Body of pancreas (tissue), 4 donors: Measurements from ENCODE around the gene NEUROD4. TPM values are rescaled to one million over a fixed set of nuclear protein-coding genes. Genes with fewer than 3 reads are reported as not detected.

Source experiments
- ATAC-seq: fragments of 150-250 bp; one replicate; pipeline ENCODE4 v1.9.1; 2016
- DNase-seq, 4 donors: peaks; one replicate each; pipeline ENCODE4 v3.0.0-alpha.2; 2019
- H3K27ac ChIP-seq, 4 donors: fragments of 200-600 bp; sonication (generic); 1 replicate in 3 of 4; 2 replicates in 1 of 4; pipeline versions ENCODE4 v1.5.1 to v1.6.1; 2016 to 2019; ENCODE audit warnings: mild to moderate bottlenecking in 1 of 4, mixed read lengths in 1 of 4, moderate library complexity in 1 of 4
- H3K27me3 ChIP-seq, 2 donors: fragments of 200-600 bp; sonication (generic); one replicate each; pipeline ENCODE4 v1.6.0; 2016; ENCODE audit warnings: mild to moderate bottlenecking in 1 of 2
- H3K36me3 ChIP-seq, 2 donors: fragments of 200-600 bp; sonication (generic); replicated peaks in 1 of 2; 2 replicates each; pipeline ENCODE4 v1.5.1; 2016; ENCODE audit warnings: low read depth in 2 of 2; ENCODE audit not compliant: insufficient read depth in 1 of 2
- H3K4me1 ChIP-seq: fragments of 200-600 bp; sonication (generic); one replicate; pipeline ENCODE4 v1.6.0; 2016
- H3K4me3 ChIP-seq, 2 donors: fragments of 200-600 bp; sonication (generic); 1 replicate in 1 of 2; 2 replicates in 1 of 2; pipeline ENCODE4 v1.5.1; 2016 to 2019
- H3K9me3 ChIP-seq, 3 donors: fragments of 200-600 bp; sonication (generic); 1 replicate in 2 of 3; 2 replicates in 1 of 3; pipeline ENCODE4 v1.5.1; 2016
- POLR2A ChIP-seq, 3 donors: fragments of 450-650 bp; IDR thresholded peaks; one replicate each; pipeline ENCODE4 v1.6.1; 2016; ENCODE audit warnings: antibody characterized with exemption in 3 of 3, mild to moderate bottlenecking in 2 of 3
- WGBS, 2 donors: methylation state at CpG; one replicate each; pipeline ENCODE4 v1.1.5; 2017; 5-methylcytosine and 5-hydroxymethylcytosine counted together
- intact Hi-C: fragments of 100-400 bp; cut with DNase I; formaldehyde crosslinking; loops from one replicate; pipeline ENCODE4 v1.15.1; 2023
- total RNA-seq, 2 donors: library from RNA; depleted of rRNA; stranded (reverse); fragments of >200 nt; gene quantifications; one replicate each; pipeline ENCODE4 v1.1.0, GENCODE V29; 2016
- TF ChIP-seq, protein P1 (sequence below), 7 experiments: fragments of 450-650 bp in 4 of 7; fragments of 200-600 bp in 3 of 7; sonication (generic) in 3 of 7; IDR thresholded peaks; one replicate each; pipeline ENCODE4 v1.5.1; 2016 to 2019; ENCODE audit warnings: antibody characterized with exemption in 7 of 7

Gene NEUROD4
- total RNA-seq, 2 donors from 2014 or later, result not detected

- Histone ChIP-seq H3K9me3 (no peaks in the 10 kb centered on the region), H3K4me1 (no peaks in the 10 kb centered on the region), H3K27me3 (peaks cover 0 to under 1% of the 10 kb centered on the region in 2 donors), H3K36me3 (no peaks in the 10 kb centered on the region), H3K4me3 (no peak overlapping the region), H3K27ac (no peak overlapping the region)
- ATAC-seq (no peak), DNase-seq (peak; percentile 54 to 74 (median 61))
- intact Hi-C loops, result loop anchor here (2.0 kb wide), 1 partner anchor 77 kb away; no protein-coding TSS in a partner anchor
- 39 to 77% methylated on average over 1 to 3 of the region's 3 CpGs for WGBS, 2 donors
- TF ChIP-seq, protein P1, sequence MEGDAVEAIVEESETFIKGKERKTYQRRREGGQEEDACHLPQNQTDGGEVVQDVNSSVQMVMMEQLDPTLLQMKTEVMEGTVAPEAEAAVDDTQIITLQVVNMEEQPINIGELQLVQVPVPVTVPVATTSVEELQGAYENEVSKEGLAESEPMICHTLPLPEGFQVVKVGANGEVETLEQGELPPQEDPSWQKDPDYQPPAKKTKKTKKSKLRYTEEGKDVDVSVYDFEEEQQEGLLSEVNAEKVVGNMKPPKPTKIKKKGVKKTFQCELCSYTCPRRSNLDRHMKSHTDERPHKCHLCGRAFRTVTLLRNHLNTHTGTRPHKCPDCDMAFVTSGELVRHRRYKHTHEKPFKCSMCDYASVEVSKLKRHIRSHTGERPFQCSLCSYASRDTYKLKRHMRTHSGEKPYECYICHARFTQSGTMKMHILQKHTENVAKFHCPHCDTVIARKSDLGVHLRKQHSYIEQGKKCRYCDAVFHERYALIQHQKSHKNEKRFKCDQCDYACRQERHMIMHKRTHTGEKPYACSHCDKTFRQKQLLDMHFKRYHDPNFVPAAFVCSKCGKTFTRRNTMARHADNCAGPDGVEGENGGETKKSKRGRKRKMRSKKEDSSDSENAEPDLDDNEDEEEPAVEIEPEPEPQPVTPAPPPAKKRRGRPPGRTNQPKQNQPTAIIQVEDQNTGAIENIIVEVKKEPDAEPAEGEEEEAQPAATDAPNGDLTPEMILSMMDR (IDR thresholded peaks at IDR 0.05), result peak; percentile 7 to 38 (median 32)
- TF ChIP-seq POLR2A (IDR thresholded peaks at IDR 0.05), result no peak
Observed at GRCh38 chr12:55072083-55072482, 52.3 kb downstream of the NEUROD4 start.

DNA sequence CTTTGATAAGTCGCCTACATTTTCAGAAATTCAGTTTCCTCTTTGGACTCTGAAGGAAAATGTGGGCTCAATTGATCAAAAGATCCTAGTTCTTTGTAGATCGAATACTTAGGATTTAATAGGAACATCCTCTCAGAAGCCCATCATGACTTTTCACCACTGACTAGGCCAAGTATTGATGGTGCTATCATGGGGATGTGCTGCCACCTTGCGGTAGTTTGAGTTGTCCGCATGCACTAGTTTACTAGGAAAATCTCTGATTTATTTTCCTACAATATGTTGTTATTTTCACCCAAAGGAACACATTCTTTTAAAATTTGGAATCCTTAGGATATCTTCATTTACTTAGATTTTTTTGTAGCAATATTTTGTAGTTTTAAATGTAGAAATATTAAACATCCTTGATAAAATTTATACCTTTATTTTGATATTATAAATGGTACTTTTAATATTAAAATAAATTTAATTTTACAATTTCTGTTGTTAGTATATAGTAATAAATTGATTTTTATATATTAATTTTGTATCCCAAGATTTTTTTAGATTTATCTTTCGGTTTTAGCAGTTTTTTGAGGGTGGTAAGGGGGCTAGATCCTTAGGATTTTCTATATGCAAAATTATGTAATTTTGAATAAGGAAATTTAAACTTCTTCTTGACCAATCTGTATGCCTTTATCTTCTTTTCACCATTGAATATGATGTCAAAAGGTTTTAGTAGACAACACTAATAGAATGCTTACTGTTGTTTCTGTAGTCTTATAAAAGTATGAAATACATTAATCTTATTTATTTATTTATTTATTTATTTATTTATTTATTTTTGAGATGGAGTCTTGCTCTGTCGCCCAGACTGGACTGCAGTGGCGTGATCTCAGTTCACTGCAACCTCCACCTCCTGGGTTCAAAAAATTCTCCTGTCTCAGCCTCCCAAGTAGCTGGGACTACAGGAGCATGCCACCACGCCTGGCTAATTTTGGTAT, 53.6 kb downstream of the NEUROD4 start:
- Histone ChIP-seq H3K36me3 (no peaks in the 10 kb centered on the region), H3K27ac (no peak overlapping the region), H3K4me1 (no peaks in the 10 kb centered on the region), H3K9me3 (no peaks in the 10 kb centered on the region), H3K4me3 (no peak overlapping the region), H3K27me3 (peaks cover 0 to 4% of the 10 kb centered on the region in 2 donors)
- intact Hi-C loops, result loop anchor here (2.0 kb wide), 1 partner anchor 79 kb away; no protein-coding TSS in a partner anchor
- TF ChIP-seq, protein P1 (IDR thresholded peaks at IDR 0.05), result peak; percentile 51 to 89 (median 81)
- TF ChIP-seq POLR2A (IDR thresholded peaks at IDR 0.05), result no peak
- 19 to 28% methylated on average over 8 of the region's 8 CpGs for WGBS, 2 donors
- peak; percentile 75 to 82 (median 76) for DNase-seq
- peak; percentile 40 for ATAC-seq

GRCh38 chr12:55074806-55075205, 55.0 kb downstream of the NEUROD4 start:
- Histone ChIP-seq H3K27me3 (peaks cover 0 to 4% of the 10 kb centered on the region in 2 donors), H3K4me3 (no peak overlapping the region), H3K27ac (no peak overlapping the region), H3K4me1 (no peaks in the 10 kb centered on the region), H3K9me3 (no peaks in the 10 kb centered on the region), H3K36me3 (no peaks in the 10 kb centered on the region)
- ATAC-seq, result no peak
- 29 to 35% methylated on average over 3 of the region's 3 CpGs for whole genome bisulfite sequencing, 2 donors
- intact Hi-C loops, result no loop called here
- no peak for DNase-seq
- TF ChIP-seq POLR2A (IDR thresholded peaks at IDR 0.05), result no peak
- TF ChIP-seq, protein P1 (IDR thresholded peaks at IDR 0.05), result no peak

Other genes starting within 250 kb of the NEUROD4 start
- gene MUCL1, start 165.5 kb upstream of the NEUROD4 start, total RNA-seq, result not detected
- not detected for gene TESPA1, start 35.2 kb upstream of the NEUROD4 start, total RNA-seq
- not detected for gene OR9K2, start 106.4 kb downstream of the NEUROD4 start, total RNA-seq
- not detected for gene OR10A7, start 201.1 kb downstream of the NEUROD4 start, total RNA-seq
- gene OR6C74, start 224.6 kb downstream of the NEUROD4 start, total RNA-seq, result not detected